Testis (tissue), 3 donors: Measurements from ENCODE around the gene MB21D2. TPM values are rescaled to one million over a fixed set of nuclear protein-coding genes. Genes with fewer than 3 reads are reported as not detected.

ENCODE experiments used
- DNase-seq: peaks from one replicate; pipeline ENCODE4 v3.0.0-alpha.2; 2019
- H3K27ac ChIP-seq, 2 donors: fragments of 200-600 bp; sonication (generic); one replicate each; pipeline ENCODE4 v1.5.1; 2019
- H3K27me3 ChIP-seq: fragments of 200-600 bp; sonication (generic); one replicate; pipeline ENCODE4 v1.5.1; 2019
- H3K36me3 ChIP-seq: fragments of 200-600 bp; sonication (generic); one replicate; pipeline ENCODE4 v1.5.1; 2017; ENCODE audit warnings: low read depth; ENCODE audit errors: missing control alignments
- H3K4me1 ChIP-seq: fragments of 200-600 bp; sonication (generic); one replicate; pipeline ENCODE4 v1.5.1; 2019
- H3K4me3 ChIP-seq, 2 donors: fragments of 200-600 bp; sonication (generic); one replicate each; pipeline ENCODE4 v1.5.1; 2017 to 2019
- H3K9me3 ChIP-seq: fragments of 200-600 bp; sonication (generic); one replicate; pipeline ENCODE4 v1.5.1; 2017
- POLR2A ChIP-seq: fragments of 450-650 bp; IDR thresholded peaks from one replicate; pipeline ENCODE4 v1.6.1; 2017; ENCODE audit warnings: antibody characterized with exemption, mild to moderate bottlenecking, moderate library complexity
- WGBS, 2 donors: methylation state at CpG; one replicate each; pipeline ENCODE4 v1.1.5; 2018; 5-methylcytosine and 5-hydroxymethylcytosine counted together
- intact Hi-C: fragments of 100-400 bp; cut with DNase I; formaldehyde crosslinking; loops from one replicate; pipeline ENCODE4 v1.15.1; 2023; ENCODE audit warnings: low total_unique reads
- polyA plus RNA-seq: library from polyadenylated mRNA; stranded (reverse); fragments of 350-450 nt; fragmentation: Illumina TruSeq; extraction: RNeasy Lipid Tissue Mini Kit (QIAGEN cat#74804); gene quantifications from one replicate; pipeline ENCODE4 v1.2.3, GENCODE V29; 2014; ENCODE audit warnings: low read depth, low replicate concordance; ENCODE audit not compliant: insufficient read depth
- total RNA-seq, 2 donors: library from RNA; depleted of rRNA; stranded (reverse); fragments of >200 nt; gene quantifications; one replicate each; pipeline ENCODE4 v1.2.3, GENCODE V29; 2016
- TF ChIP-seq, protein P1 (sequence below), 3 experiments: fragments of 450-650 bp in 2 of 3; fragments of 200-600 bp in 1 of 3; sonication (generic) in 1 of 3; IDR thresholded peaks; one replicate each; pipeline ENCODE4 v1.5.1; 2016 to 2019; ENCODE audit warnings: antibody characterized with exemption in 3 of 3, mild to moderate bottlenecking in 2 of 3, moderate library complexity in 1 of 3

The MB21D2 gene
- total and polyA plus RNA-seq, 3 donors from 2014 or later: 13.4 to 29.2 (median 23.9) TPM

DNA sequence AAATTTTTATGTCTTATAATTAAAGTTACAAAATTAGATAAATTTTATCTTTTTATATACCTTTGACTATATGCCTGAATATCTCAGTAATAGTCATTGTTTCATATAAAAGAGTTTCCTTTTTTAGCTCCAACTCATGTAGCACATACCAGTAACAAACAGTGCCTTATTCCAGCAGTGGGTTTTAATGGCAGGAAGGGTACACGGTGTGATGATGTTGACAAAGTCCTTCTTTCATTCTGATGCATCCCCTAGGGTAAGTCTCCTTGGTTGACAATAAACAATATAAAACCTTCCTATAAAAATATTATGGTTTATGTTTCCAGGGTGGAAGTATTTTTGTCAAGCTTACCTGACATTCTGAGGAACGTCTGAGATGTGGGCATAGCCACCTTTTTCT lies 113.2 kb downstream of the MB21D2 start:
- H3K27me3 ChIP-seq: no peaks in the 10 kb centered on the region
- H3K27ac ChIP-seq: no peak overlapping the region
- DNase-seq: no peak
- no peaks in the 10 kb centered on the region for H3K36me3 ChIP-seq
- no peak for TF ChIP-seq POLR2A
- TF ChIP-seq, protein P1, sequence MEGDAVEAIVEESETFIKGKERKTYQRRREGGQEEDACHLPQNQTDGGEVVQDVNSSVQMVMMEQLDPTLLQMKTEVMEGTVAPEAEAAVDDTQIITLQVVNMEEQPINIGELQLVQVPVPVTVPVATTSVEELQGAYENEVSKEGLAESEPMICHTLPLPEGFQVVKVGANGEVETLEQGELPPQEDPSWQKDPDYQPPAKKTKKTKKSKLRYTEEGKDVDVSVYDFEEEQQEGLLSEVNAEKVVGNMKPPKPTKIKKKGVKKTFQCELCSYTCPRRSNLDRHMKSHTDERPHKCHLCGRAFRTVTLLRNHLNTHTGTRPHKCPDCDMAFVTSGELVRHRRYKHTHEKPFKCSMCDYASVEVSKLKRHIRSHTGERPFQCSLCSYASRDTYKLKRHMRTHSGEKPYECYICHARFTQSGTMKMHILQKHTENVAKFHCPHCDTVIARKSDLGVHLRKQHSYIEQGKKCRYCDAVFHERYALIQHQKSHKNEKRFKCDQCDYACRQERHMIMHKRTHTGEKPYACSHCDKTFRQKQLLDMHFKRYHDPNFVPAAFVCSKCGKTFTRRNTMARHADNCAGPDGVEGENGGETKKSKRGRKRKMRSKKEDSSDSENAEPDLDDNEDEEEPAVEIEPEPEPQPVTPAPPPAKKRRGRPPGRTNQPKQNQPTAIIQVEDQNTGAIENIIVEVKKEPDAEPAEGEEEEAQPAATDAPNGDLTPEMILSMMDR (IDR thresholded peaks at IDR 0.05): no peak
- no peak overlapping the region for H3K4me3 ChIP-seq
- peaks cover 7% of the 10 kb centered on the region for H3K4me1 ChIP-seq
- intact Hi-C loops: loop anchor here (10.0 kb wide), 1 partner anchor 240 kb away; no protein-coding TSS in a partner anchor
- 83% methylated on average over 2 of the region's 2 CpGs for WGBS, 2 donors
- H3K9me3 ChIP-seq: no peaks in the 10 kb centered on the region

GRCh38 chr3:192802957-192803899 lies 114.4 kb downstream of the MB21D2 start:
- TF ChIP-seq, protein P1 (IDR thresholded peaks at IDR 0.05): peak in 1 of 3 experiments; percentile 55
- no peak for TF ChIP-seq POLR2A
- Histone ChIP-seq H3K4me3 (no peak overlapping the region), H3K27ac (no peak overlapping the region), H3K4me1 (peaks cover 7% of the 10 kb centered on the region), H3K36me3 (no peaks in the 10 kb centered on the region), H3K27me3 (no peaks in the 10 kb centered on the region), H3K9me3 (no peaks in the 10 kb centered on the region)
- DNase-seq: no peak
- intact Hi-C loops: loop anchor here (10.0 kb wide), 1 partner anchor 238 kb away; no protein-coding TSS in a partner anchor
- WGBS, 2 donors: 56 to 68% methylated on average over 7 of the region's 7 CpGs

DNA sequence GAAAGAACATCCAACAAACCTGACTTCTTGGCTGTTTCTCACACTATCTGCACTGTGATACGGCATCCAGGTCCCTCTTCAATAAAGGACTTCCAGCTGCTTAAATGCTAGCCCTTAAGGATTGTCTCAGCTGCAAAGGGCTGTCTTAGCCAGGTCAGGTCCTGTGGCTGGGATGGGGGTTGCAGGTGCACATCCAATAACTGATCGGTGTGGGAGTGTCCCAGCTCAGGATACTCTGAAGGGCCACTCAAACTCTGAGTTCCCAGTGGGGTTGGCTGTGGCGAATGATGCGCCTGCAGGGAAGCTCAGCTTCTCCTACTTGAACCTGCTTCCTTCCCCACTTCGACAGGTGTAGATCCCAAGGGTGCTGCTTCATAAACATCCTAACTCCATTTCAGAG lies 115.7 kb downstream of the MB21D2 start:
- no peak overlapping the region for H3K27ac ChIP-seq
- intact Hi-C loops: loop anchor here (10.0 kb wide), 1 partner anchor 237 kb away; no protein-coding TSS in a partner anchor

DNA sequence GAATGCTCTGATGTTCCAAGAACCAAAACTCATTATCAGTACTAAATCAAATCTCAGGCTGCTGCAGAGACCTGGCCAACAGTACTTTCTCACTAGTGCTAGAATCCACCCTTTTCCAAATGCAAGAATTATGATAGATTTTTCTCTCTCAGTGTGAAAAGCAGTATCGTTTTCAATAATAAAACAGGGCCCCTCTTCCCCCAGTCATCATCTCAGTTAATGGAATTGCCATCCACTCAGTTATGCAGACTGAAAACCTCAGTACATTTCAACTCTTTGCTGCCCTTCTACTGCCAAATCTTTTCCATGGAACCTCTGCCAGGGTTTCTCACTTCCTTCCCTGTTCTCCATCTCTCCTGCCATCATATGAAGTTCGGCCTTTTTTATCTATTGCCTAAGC lies 117.9 kb downstream of the MB21D2 start:
- H3K9me3 ChIP-seq: no peaks in the 10 kb centered on the region
- no peak overlapping the region for H3K4me3 ChIP-seq
- H3K27me3 ChIP-seq: no peaks in the 10 kb centered on the region
- no peak for DNase-seq
- intact Hi-C loops: loop anchor here (10.0 kb wide), 1 partner anchor 235 kb away; no protein-coding TSS in a partner anchor
- no peak for TF ChIP-seq POLR2A
- 93 to 94% methylated on average over 2 of the region's 2 CpGs for WGBS, 2 donors
- no peaks in the 10 kb centered on the region for H3K36me3 ChIP-seq
- H3K4me1 ChIP-seq: peaks cover 7% of the 10 kb centered on the region
- no peak overlapping the region for H3K27ac ChIP-seq

More for the DNA sequence above, 115.7 kb downstream of the MB21D2 start:
- DNase-seq: no peak
- H3K9me3 ChIP-seq: no peaks in the 10 kb centered on the region
- TF ChIP-seq, protein P1 (IDR thresholded peaks at IDR 0.05): no peak
- TF ChIP-seq POLR2A: no peak
- H3K27me3 ChIP-seq: no peaks in the 10 kb centered on the region
- no peaks in the 10 kb centered on the region for H3K36me3 ChIP-seq
- H3K4me1 ChIP-seq: peaks cover 7% of the 10 kb centered on the region
- H3K4me3 ChIP-seq: no peak overlapping the region
- WGBS, 2 donors: 92 to 94% methylated on average over 5 of the region's 5 CpGs

DNA sequence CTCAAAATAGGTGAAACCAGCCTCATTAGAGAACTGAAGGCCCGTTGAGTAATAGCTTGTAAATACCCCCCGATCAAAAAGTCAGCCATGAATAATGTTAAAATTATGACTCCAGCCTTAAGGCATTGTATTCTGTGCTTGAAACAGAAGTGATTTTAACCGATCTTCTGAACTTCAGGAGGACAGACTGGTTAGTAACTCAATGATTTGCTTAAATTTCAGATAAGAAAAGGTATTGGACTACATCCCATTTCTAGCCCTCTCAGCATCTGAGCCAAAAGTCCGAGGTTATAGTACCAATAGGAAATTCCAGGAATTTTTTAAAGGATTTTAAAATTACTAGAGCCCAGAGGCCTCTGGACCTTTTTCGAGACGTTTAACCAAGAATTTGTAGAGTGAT lies 122.6 kb downstream of the MB21D2 start:
- DNase-seq: no peak
- H3K4me3 ChIP-seq: no peak overlapping the region
- H3K36me3 ChIP-seq: no peaks in the 10 kb centered on the region
- WGBS, 2 donors: 50 to 56% methylated on average over 6 of the region's 6 CpGs
- H3K27ac ChIP-seq: no peak overlapping the region
- H3K4me1 ChIP-seq: peaks cover 12% of the 10 kb centered on the region
- TF ChIP-seq POLR2A: no peak
- TF ChIP-seq, protein P1 (IDR thresholded peaks at IDR 0.05): no peak
- intact Hi-C loops: no loop called here
- no peaks in the 10 kb centered on the region for H3K27me3 ChIP-seq
- H3K9me3 ChIP-seq: no peaks in the 10 kb centered on the region
